NCI-H69 (cell line): ENCODE measurements around the gene RAF1.
"Not testable (repeated sequence)": the region's sequence is repeated elsewhere in the genome, so short reads cannot be mapped to it uniquely, and the experiment has no call there.

ENCODE experiments used
- DNase-seq: peaks from one replicate; lab custom pipeline; 2025; lab: John Stamatoyannopoulos, UW

RAF1 gene

GRCh38 chr3:12675115-12675810 lies 11.3 kb upstream of the RAF1 start:
- DNase-seq, result no peak

GRCh38 chr3:12673956-12674736 lies 10.2 kb upstream of the RAF1 start:
- not testable (repeated sequence) for DNase-seq

- DNase-seq, result no peak
These were observed 7.2 kb upstream of the RAF1 start for GRCh38 chr3:12671120-12671450.

GRCh38 chr3:12670365-12671119 lies 6.6 kb upstream of the RAF1 start:
- DNase-seq, result no peak

- peak; percentile 58 for DNase-seq
These were observed 449 bp downstream of the RAF1 start for GRCh38 chr3:12663401-12663935.

GRCh38 chr3:12662593-12663400 lies 1.1 kb downstream of the RAF1 start:
- peak; percentile 36 for DNase-seq

GRCh38 chr3:12661926-12662592 lies 1.9 kb downstream of the RAF1 start:
- DNase-seq, result no peak

- DNase-seq, result not testable (repeated sequence)
These were observed 2.5 kb downstream of the RAF1 start for GRCh38 chr3:12661375-12661774.

GRCh38 chr3:12660196-12660595 lies 3.7 kb downstream of the RAF1 start:
- DNase-seq, result no peak

GRCh38 chr3:12659316-12660015 lies 4.5 kb downstream of the RAF1 start:
- no peak for DNase-seq

GRCh38 chr3:12658593-12659058 lies 5.3 kb downstream of the RAF1 start:
- no peak for DNase-seq

- DNase-seq, result no peak
These were observed 7.1 kb downstream of the RAF1 start for GRCh38 chr3:12656850-12657249.

GRCh38 chr3:12656193-12656592 lies 7.7 kb downstream of the RAF1 start:
- DNase-seq, result no peak

GRCh38 chr3:12655701-12656100 lies 8.2 kb downstream of the RAF1 start:
- DNase-seq, result no peak

GRCh38 chr3:12653747-12654146 lies 10.2 kb downstream of the RAF1 start:
- no peak for DNase-seq

- DNase-seq, result no peak
These were observed 15.4 kb downstream of the RAF1 start for GRCh38 chr3:12648384-12648959.

- no peak for DNase-seq
These were observed 19.5 kb downstream of the RAF1 start for GRCh38 chr3:12644331-12644937.

GRCh38 chr3:12643724-12644123 lies 20.2 kb downstream of the RAF1 start:
- no peak for DNase-seq

- DNase-seq, result no peak
These were observed 20.9 kb downstream of the RAF1 start for GRCh38 chr3:12643010-12643380.

- DNase-seq, result not testable (repeated sequence)
These were observed 23.1 kb downstream of the RAF1 start for GRCh38 chr3:12640853-12641252.
